Measurements from ENCODE around the gene CTNNA3.

The CTNNA3 gene

DNA sequence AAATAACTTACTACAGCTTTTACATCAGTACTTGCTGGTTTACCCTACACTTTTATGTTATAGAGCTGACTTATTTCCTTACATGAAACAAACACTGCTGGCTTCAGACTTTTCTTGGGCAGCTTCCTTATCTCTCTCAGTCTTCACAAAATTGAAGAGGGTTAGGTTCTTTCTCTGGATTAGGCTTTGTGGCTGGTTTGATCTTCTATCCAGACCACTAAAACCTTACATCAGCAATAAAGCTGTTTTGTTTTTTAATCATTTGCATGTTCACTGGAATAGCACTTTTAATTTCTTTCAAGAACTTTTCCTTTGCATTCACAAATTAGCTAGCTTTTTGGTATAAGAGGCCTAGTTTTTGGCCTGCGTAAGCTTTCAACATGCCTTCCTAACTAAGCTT lies 551.5 kb downstream of the CTNNA3 start:
- peaks cover 0 to 4% of the 10 kb centered on the region in 2 donors for H3K9me3 Mint-ChIP-seq
- no peak overlapping the region for H3K4me3 Mint-ChIP-seq
- H3K27ac Mint-ChIP-seq: no peak overlapping the region
- H3K27me3 Mint-ChIP-seq: no peaks in the 10 kb centered on the region
- DNase-seq (no peak), ATAC-seq (no peak)
- H3K4me1 Mint-ChIP-seq: no peaks in the 10 kb centered on the region

DNA sequence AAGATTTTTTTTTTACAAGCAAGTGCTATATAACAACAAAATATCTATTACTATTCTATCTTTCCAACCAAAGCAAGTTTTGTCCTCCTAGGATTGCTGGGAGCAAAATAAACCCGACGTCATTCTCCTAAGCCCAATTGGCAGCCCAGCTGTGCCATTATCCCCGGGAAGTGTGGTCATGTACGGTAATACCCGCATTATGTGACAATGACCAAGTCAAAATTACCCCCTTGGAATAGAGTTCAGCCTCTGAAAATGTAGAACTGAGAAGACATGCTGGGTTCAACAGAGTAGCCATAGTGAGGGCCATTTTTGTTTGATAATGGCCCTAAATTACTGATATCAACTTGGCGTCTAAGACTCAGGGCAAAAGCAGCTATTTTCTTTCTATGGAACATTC lies 554.7 kb downstream of the CTNNA3 start:
- ATAC-seq: no peak
- peaks cover 0 to 4% of the 10 kb centered on the region in 2 donors for H3K9me3 Mint-ChIP-seq
- H3K27ac Mint-ChIP-seq: no peak overlapping the region
- H3K27me3 Mint-ChIP-seq: no peaks in the 10 kb centered on the region
- DNase-seq: no peak
- H3K4me3 Mint-ChIP-seq: no peak overlapping the region
- H3K4me1 Mint-ChIP-seq: no peaks in the 10 kb centered on the region

DNA sequence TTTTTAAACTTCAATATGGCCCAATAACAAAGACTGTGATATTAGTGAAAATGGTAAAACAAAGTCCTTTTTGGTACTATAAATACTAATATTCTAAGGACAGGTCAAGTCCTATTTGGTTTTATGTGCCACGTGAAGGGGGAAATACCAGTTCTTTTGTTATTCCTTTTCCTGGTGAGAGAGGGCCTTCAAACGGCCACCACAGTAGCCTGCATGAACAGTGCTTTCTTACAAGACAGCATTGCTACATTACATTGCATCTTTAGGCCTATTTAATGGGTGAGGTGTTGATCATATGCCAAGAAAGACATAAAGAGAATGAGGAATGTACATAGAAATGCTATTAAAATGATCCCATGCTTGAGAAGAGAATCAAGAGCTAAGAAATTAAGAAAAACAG lies 555.4 kb downstream of the CTNNA3 start:
- Mint-ChIP-seq H3K4me1 (no peaks in the 10 kb centered on the region), H3K27me3 (no peaks in the 10 kb centered on the region), H3K4me3 (no peak overlapping the region), H3K9me3 (peaks cover 0 to 4% of the 10 kb centered on the region in 2 donors), H3K27ac (no peak overlapping the region)
- no peak for DNase-seq
- ATAC-seq: no peak

DNA sequence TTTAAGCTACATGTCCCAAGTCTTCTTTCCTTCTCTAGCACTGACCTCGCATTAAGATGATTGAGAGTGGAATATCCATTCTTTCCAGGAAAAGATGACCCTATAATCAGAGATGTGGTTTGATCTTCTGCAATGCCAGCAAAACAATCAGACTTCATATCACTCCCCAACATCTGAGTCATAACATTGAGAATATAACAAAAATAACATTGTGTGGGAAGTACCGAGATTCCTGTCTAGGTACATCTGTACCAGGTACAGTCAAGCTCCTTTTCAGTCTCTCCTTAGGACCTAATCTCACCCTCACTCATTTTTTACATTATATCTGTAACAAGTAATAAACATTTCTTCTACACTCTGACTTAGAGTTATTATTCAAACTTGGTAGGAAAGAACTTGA lies 568.6 kb downstream of the CTNNA3 start:
- ATAC-seq (no peak), DNase-seq (no peak)
- Mint-ChIP-seq H3K27me3 (no peaks in the 10 kb centered on the region), H3K27ac (no peak overlapping the region), H3K4me3 (no peak overlapping the region), H3K9me3 (no peaks in the 10 kb centered on the region), H3K4me1 (no peaks in the 10 kb centered on the region)

DNA sequence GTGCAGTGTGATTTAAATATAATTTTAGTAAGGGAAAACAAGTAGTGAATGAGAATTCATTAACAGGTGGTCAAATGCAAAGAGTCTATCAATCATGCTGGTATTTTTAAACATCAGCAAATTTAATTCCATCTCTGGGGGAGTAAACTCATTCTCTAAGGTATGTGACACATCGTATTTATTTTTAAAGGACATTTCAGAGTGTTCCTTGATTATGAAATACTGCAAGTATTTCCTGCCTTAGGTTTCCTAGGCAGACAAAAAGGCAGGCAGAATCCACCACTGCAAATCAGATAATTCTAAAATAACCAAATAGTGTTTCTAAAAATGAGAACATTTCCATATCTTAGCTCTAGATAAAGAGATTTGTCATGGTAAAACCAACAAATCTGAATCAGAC lies 576.3 kb downstream of the CTNNA3 start:
- Mint-ChIP-seq H3K9me3 (no peaks in the 10 kb centered on the region), H3K27ac (no peak overlapping the region), H3K27me3 (no peaks in the 10 kb centered on the region), H3K4me3 (no peak overlapping the region), H3K4me1 (no peaks in the 10 kb centered on the region)
- ATAC-seq (no peak), DNase-seq (no peak)

DNA sequence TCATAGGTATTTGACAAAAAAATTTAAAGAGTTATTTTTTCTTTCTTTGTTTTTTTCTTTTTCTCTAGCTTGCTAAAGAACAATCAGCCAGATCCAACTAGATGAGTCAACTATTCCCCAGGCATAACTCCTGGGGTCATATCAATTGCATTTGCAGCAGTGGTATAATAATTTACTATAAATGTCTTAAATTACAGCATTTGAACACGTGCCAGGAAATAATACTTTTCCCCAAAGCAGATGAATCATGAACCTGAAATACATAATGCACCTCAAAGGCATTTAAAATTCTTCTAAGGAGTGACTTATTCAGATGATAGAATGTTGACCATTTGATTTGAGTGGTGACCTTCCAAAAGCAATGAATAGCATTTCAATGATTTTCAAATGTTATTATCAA lies 580.0 kb downstream of the CTNNA3 start:
- no peak for DNase-seq
- Mint-ChIP-seq H3K27ac (no peak overlapping the region), H3K27me3 (no peaks in the 10 kb centered on the region), H3K4me1 (no peaks in the 10 kb centered on the region), H3K4me3 (no peak overlapping the region), H3K9me3 (no peaks in the 10 kb centered on the region)
- ATAC-seq: no peak

DNA sequence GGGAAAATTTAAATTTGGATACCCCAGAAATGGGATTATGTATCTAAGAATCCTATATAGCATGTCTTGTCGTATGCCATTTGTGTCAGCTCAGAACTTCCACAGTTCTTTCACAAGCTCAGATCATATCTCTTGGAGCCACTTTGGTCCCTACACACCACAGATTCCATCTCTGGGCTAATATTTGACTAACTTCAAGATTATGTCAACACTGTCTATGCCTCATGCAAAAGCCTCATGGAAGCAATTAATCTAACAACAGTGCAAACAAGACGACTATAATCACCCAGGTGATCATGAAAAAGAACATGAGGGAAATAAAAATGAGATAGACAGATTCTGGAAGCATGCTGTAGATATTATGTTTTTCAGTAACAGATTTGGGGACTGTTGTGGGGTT lies 581.0 kb downstream of the CTNNA3 start:
- DNase-seq: no peak
- no peak overlapping the region for H3K4me3 Mint-ChIP-seq
- no peak overlapping the region for H3K27ac Mint-ChIP-seq
- H3K27me3 Mint-ChIP-seq: no peaks in the 10 kb centered on the region
- no peaks in the 10 kb centered on the region for H3K9me3 Mint-ChIP-seq
- no peaks in the 10 kb centered on the region for H3K4me1 Mint-ChIP-seq
- ATAC-seq: no peak

DNA sequence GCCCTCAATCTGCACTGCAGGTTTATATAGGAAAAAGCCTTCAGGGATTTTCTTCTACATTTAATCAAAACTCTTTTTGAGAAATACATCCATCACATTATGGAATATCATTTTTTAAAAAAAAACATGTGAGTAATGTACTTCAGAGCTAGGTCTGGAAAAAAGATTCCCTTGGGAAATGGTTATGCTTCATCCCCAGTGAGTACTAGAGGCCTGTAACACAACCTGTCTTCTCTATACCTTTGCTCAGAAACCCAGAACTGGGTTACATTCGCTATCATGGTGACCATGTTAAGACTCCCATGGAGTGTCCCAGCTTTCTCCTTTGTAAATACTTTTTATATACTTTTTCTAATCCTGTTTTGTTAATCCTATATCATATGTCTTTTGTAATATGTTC lies 583.2 kb downstream of the CTNNA3 start:
- Mint-ChIP-seq H3K27ac (no peak overlapping the region), H3K4me1 (no peaks in the 10 kb centered on the region), H3K27me3 (no peaks in the 10 kb centered on the region), H3K9me3 (no peaks in the 10 kb centered on the region), H3K4me3 (no peak overlapping the region)
- no peak for ATAC-seq
- DNase-seq: no peak

DNA sequence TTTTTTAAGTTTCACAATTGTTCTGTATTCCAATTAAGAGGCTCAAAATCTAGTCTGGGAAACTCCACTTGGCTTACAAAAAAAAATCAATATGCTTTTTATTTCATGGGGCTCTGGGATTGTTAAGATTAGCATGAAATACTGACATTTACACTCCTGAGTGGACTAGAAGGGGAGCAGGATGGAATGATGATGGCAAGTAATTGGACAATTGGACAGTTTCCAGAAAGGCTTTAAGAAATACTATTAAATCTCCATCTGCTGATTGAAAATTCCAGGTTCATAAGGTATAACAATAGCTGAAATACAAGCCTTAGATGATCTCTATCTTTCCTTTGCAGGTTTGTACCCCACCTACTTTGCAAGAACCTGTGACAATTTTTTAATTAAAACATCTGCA lies 585.7 kb downstream of the CTNNA3 start:
- Mint-ChIP-seq H3K27ac (no peak overlapping the region), H3K4me3 (no peak overlapping the region)

DNA sequence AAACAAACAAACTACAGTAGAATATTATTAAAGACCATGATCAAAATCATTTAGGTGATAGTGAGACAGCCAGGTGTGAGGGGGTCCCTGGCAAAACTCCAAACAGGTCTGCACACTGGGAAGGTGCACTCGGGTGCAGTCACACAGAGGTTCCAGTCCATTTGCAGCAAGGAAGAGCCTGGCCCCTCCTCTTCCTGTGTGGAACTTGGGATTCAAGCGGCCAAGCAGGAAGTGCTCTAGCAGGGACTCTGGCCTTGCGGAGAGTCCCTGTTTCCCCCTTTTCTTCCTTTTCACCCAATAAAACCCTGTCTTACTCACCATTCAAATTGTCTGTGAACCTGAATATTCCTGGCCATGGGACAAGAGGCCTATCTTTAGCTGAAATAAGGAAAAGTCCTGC lies 588.3 kb downstream of the CTNNA3 start:
- Mint-ChIP-seq H3K27ac (no peak overlapping the region), H3K27me3 (no peaks in the 10 kb centered on the region), H3K4me1 (no peaks in the 10 kb centered on the region), H3K9me3 (peaks cover 0 to 5% of the 10 kb centered on the region in 2 donors), H3K4me3 (no peak overlapping the region)
- no peak for DNase-seq
- ATAC-seq: no peak

More for the DNA sequence above, 585.7 kb downstream of the CTNNA3 start:
- H3K9me3 Mint-ChIP-seq: no peaks in the 10 kb centered on the region
- no peaks in the 10 kb centered on the region for H3K27me3 Mint-ChIP-seq
- no peak for ATAC-seq
- H3K4me1 Mint-ChIP-seq: no peaks in the 10 kb centered on the region
- DNase-seq: no peak

DNA sequence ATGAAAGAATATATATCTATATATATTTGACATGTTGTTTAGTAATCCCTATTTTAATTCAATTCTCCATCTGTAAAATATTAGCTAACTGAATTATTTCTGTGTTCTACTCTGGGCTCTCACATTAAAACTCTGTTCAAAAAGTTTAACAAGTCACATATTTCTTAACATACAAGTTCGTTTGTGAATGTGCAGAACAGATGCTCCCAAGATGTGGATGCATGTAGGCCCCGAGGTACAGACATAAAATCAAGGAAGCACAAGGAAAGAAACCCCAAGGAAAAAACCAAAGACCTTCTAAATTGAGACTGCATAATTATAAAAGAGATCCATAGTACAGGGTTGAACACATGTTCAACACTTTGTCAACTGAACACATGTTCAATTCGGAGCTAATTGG lies 595.0 kb downstream of the CTNNA3 start:
- Mint-ChIP-seq H3K4me1 (no peaks in the 10 kb centered on the region), H3K27ac (no peak overlapping the region), H3K4me3 (no peak overlapping the region), H3K9me3 (peaks cover 0 to 5% of the 10 kb centered on the region in 2 donors), H3K27me3 (no peaks in the 10 kb centered on the region)
- ATAC-seq: no peak
- no peak for DNase-seq

DNA sequence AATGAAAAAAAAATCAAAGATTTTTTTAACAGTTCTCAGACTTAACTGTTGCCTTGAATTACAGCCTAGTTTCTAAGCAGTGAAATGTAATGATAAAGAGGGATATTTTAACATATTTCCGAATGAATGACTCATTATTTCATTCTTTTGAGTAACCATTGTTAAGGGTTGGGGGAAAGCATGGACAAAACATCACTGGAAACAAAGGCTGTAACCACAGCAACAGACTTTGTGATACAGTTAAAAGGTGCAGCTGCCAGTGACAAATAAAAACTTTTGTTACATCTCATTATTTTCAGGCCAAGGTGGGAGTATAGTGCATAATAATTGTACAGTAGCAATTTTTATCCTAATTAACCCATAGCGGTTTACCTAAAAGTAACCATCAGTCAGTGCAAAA lies 597.5 kb downstream of the CTNNA3 start:
- no peak overlapping the region for H3K4me3 Mint-ChIP-seq
- ATAC-seq: no peak
- no peaks in the 10 kb centered on the region for H3K27me3 Mint-ChIP-seq
- no peaks in the 10 kb centered on the region for H3K4me1 Mint-ChIP-seq
- no peak overlapping the region for H3K27ac Mint-ChIP-seq
- H3K9me3 Mint-ChIP-seq: no peaks in the 10 kb centered on the region
- no peak for DNase-seq

DNA sequence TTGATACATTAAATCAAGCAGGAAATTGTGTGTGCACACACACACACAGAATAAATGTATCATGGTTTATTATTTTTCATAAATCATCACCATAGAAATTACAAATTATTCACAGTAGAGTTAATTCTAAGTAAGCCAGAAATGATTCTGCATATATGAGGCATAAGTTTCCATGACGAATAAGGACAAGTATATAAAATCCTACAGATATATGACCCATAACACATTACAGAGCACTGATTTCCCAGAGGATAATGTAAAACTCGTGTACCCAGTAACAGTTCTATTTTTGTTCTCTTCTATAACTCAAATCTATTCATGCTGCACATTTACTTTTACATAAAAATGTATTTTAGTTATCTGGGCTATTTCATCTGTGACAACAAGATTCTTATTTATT lies 600.5 kb downstream of the CTNNA3 start:
- H3K27ac Mint-ChIP-seq: no peak overlapping the region
- no peak overlapping the region for H3K4me3 Mint-ChIP-seq
- no peak for DNase-seq
- H3K27me3 Mint-ChIP-seq: no peaks in the 10 kb centered on the region
- ATAC-seq: no peak
- H3K4me1 Mint-ChIP-seq: no peaks in the 10 kb centered on the region
- H3K9me3 Mint-ChIP-seq: no peaks in the 10 kb centered on the region

DNA sequence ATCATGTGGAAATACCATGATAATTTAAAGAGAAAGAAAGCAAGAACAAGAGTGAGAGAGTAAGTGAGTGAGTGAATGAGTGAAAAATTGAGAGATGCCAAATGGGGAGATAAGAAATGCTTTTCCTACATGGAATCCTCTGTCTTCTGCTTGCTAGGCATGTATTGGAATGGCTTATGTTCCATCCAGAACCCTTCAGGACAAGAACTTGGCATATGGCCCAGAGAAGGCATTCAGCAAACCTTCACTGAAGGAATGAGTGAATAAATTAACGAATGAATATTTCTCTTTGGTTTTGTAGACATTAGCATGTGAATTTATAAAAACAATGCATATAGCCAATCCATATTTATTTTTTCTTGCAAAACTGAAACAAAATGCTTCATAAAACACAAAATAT lies 608.0 kb downstream of the CTNNA3 start:
- Mint-ChIP-seq H3K4me1 (no peaks in the 10 kb centered on the region), H3K9me3 (no peaks in the 10 kb centered on the region), H3K4me3 (no peak overlapping the region), H3K27me3 (no peaks in the 10 kb centered on the region), H3K27ac (no peak overlapping the region)
- no peak for ATAC-seq
- no peak for DNase-seq

DNA sequence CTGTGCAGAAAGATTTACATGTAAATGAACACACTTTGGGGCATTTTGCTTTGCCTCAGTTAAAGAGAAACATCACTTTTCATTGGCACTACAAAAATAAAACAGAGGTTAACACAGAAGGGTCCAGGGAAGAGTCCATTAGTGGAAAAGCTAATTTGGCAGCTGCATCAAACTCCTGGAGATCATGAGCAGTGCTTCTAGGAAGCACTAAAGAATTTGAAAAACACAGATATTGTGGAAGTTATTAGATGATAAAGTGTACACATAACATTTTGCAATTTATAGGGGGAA lies 608.9 kb downstream of the CTNNA3 start:
- DNase-seq (no peak), ATAC-seq (no peak)
- H3K4me3 Mint-ChIP-seq: no peak overlapping the region
- no peaks in the 10 kb centered on the region for H3K9me3 Mint-ChIP-seq
- H3K4me1 Mint-ChIP-seq: no peaks in the 10 kb centered on the region
- H3K27ac Mint-ChIP-seq: no peak overlapping the region
- H3K27me3 Mint-ChIP-seq: no peaks in the 10 kb centered on the region

DNA sequence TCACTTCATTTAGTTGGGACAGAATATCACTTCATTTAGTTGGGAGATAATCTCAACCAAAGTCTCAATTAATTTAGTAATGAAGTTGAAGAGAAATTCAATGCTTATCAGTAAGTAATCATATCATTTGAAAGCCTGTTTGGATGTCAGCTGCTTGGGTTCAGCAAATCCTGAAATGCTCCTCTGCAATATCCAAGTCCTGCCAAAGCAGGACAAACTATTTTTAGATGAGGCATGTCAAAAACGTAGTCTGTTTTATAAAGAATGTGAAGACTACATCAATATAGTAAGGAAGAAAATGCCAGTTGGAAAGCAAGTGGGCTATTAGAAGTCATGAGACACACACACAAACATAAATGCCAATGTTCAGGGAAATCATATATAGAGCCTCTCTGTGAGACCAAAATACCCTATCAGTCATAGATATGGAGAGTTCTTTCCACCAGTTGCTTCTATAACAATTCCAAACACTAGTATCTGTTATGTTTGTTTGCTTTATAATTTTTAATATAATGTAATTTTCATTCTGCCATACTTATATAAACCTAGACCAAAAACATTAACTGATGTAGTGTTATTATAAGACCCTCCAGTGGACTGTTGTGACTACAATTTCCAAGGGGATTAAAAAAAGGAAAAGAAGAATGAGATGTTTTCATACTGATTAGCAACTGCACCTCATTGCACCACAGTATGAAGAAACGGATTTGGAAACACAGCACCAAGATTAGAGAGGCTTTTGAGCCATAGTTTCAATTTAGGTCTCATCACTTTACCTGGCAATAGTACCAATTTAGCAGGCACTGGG lies 609.5 kb downstream of the CTNNA3 start:
- DNase-seq (no peak), ATAC-seq (no peak)
- Mint-ChIP-seq H3K4me3 (no peak overlapping the region), H3K27ac (no peak overlapping the region), H3K9me3 (no peaks in the 10 kb centered on the region), H3K4me1 (no peaks in the 10 kb centered on the region), H3K27me3 (no peaks in the 10 kb centered on the region)

DNA sequence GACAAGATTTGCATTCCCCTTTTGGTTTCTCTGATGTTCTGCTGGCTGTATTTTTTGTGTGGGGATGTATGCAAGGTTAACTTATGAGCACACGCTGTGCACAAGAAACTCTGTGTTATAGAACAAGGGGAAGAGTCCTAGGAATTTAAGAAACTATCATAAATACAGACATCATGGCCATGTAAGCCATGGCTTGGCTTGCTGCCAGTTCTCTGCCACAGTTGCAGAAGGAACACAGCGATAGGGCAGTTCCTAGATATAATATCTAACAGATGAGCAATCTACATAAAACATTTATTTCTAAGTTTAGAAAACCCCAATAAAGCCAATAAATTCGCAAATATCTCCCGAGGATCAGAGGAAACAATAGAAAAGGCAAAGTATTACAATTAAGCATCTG lies 616.9 kb downstream of the CTNNA3 start:
- DNase-seq (no peak), ATAC-seq (no peak)
- H3K4me1 Mint-ChIP-seq: no peaks in the 10 kb centered on the region
- H3K4me3 Mint-ChIP-seq: no peak overlapping the region
- H3K27ac Mint-ChIP-seq: peak overlapping the region in 1 of 2 donors; percentile 22
- H3K27me3 Mint-ChIP-seq: no peaks in the 10 kb centered on the region
- H3K9me3 Mint-ChIP-seq: peaks cover 6 to 8% of the 10 kb centered on the region in 2 donors

Measured in stimulated activated naive CD8-positive, alpha-beta T cell treated with anti-CD3 and anti-CD28 coated beads, Interleukin-15, amount 100 ng/mL, for 72 hours (primary cell).